Activated naive CD8-positive, alpha-beta T cell treated with anti-CD3 and anti-CD28 coated beads, Interleukin-2, amount 10 ng/mL, durations not matched to agents 7 days and 5 days (primary cell): ENCODE measurements around the gene SMC6. TPM values are rescaled to one million over a fixed set of nuclear protein-coding genes. Genes with fewer than 3 reads are reported as not detected.

Source experiments
- ATAC-seq: fragments of 150-1000 bp; cut with Tn5 transposase; one replicate; pipeline ENCODE4 v1.10.0; 2021; ENCODE audit warnings: low read depth, moderate library complexity
- POLR2A ChIA-PET: fragments of 350-600 bp; sonication (Branson Sonifier 250); formaldehyde crosslinking; loops from one replicate; lab custom pipeline; 2021; ENCODE audit warnings: antibody characterized with exemption; lab: Charles Lee
- DNase-seq: peaks from one replicate; pipeline ENCODE4 v3.0.0; 2021
- H3K27ac Mint-ChIP-seq: one replicate; pipeline ENCODE4 v1.8.0; 2022; ENCODE audit warnings: mild to moderate bottlenecking, mixed read lengths
- H3K27me3 Mint-ChIP-seq: one replicate; pipeline ENCODE4 v1.8.0; 2022; ENCODE audit warnings: mild to moderate bottlenecking, moderate library complexity, mixed read lengths
- H3K36me3 Mint-ChIP-seq: one replicate; pipeline ENCODE4 v1.8.0; 2021; ENCODE audit warnings: mild to moderate bottlenecking, mixed read lengths
- H3K4me1 Mint-ChIP-seq: one replicate; pipeline ENCODE4 v1.8.0; 2021; ENCODE audit warnings: mixed read lengths
- H3K4me3 Mint-ChIP-seq: one replicate; pipeline ENCODE4 v1.8.0; 2022; ENCODE audit warnings: mild to moderate bottlenecking, moderate library complexity, mixed read lengths
- H3K9me3 Mint-ChIP-seq: one replicate; pipeline ENCODE4 v1.8.0; 2021; ENCODE audit warnings: mixed read lengths
- total RNA-seq, 2 experiments: library from RNA; stranded (reverse); gene quantifications; one replicate each; pipeline ENCODE4 v1.2.3, GENCODE V29; 2021

SMC6 gene
- total RNA-seq, 2 experiments from 2014 or later, result 25.1 to 27.9 TPM

GRCh38 chr2:17648581-17648980 lies 105.0 kb downstream of the SMC6 start:
- DNase-seq (no peak), ATAC-seq (no peak)
- Mint-ChIP-seq H3K27ac (no peak overlapping the region), H3K27me3 (no peaks in the 10 kb centered on the region), H3K4me1 (peaks cover 2% of the 10 kb centered on the region), H3K9me3 (no peaks in the 10 kb centered on the region), H3K36me3 (no peaks in the 10 kb centered on the region), H3K4me3 (no peak overlapping the region)
- POLR2A ChIA-PET, result no interaction called here

DNA sequence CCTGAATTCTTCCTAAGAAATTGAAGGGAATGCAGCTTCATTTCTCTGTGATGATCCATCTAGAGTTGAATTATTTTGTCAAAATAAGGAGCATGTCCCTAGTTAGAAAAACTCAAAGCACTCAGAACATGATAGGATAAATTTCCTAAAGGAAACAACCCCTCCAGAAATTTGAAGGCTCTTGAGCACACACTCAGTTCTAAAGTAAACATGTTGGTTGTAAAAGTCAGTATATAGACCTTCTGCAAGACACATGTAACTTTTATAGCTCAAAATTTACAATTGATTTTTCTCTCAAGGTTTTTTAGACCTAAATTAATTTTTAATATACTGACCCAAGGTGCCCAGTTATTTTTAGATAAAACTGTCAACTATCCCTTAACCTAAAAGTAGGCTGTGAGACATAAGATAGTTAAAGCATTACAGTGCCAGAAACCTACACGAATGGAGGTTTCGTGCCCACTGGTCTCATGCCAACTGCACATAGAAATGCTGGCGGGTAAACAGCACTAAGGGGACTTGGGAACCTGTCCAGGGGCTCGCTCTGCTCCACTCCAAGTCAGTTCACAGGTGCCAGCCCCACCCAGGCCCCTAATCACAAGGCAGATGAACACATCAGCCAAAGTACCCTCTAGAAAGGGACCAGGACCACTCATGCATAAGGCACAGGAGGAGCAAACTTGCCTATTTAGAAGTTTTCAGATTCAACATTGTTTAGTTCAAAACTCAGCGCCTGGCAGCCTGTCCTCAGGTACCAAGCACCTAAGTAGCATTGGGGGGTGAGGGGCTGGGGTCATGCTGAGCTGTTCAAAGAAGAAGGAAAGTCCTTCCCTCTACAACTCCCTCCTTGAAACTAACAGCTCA lies 106.5 kb downstream of the SMC6 start:
- DNase-seq, result no peak

DNA sequence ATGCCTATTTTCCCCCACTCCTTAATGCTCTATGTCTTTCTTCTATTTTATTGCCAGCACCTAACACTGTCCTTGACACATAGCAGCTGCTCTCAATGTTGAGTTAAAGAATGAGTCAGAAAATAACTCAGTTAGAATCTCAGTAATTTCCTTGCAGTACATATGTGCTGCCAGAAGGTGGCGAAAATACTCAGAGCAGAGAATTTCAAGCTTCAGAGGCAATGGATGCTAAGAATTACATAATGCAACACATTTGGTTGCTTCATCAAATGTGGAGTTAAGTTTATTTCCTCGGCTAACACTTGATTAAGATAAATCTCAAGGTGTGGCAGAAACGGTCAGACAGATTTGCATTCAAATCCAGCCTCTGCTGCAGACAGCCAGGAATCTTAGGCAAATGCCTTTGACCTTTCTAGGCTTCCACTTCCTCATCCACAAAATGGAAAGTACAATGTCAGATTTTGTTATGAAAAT lies 107.5 kb downstream of the SMC6 start:
- no peak overlapping the region for H3K27ac Mint-ChIP-seq
- ATAC-seq (peak; percentile 65), DNase-seq (no peak)
- H3K36me3 Mint-ChIP-seq, result no peaks in the 10 kb centered on the region
- H3K27me3 Mint-ChIP-seq, result no peaks in the 10 kb centered on the region
- H3K4me1 Mint-ChIP-seq, result peaks cover 2% of the 10 kb centered on the region
- H3K9me3 Mint-ChIP-seq, result no peaks in the 10 kb centered on the region
- POLR2A ChIA-PET, result no interaction called here
- H3K4me3 Mint-ChIP-seq, result no peak overlapping the region

More for the DNA sequence above, 106.5 kb downstream of the SMC6 start:
- Mint-ChIP-seq H3K4me1 (peaks cover 2% of the 10 kb centered on the region), H3K27ac (no peak overlapping the region), H3K27me3 (no peaks in the 10 kb centered on the region), H3K36me3 (no peaks in the 10 kb centered on the region), H3K4me3 (no peak overlapping the region), H3K9me3 (no peaks in the 10 kb centered on the region)
- no peak for ATAC-seq
- POLR2A ChIA-PET, result no interaction called here

DNA sequence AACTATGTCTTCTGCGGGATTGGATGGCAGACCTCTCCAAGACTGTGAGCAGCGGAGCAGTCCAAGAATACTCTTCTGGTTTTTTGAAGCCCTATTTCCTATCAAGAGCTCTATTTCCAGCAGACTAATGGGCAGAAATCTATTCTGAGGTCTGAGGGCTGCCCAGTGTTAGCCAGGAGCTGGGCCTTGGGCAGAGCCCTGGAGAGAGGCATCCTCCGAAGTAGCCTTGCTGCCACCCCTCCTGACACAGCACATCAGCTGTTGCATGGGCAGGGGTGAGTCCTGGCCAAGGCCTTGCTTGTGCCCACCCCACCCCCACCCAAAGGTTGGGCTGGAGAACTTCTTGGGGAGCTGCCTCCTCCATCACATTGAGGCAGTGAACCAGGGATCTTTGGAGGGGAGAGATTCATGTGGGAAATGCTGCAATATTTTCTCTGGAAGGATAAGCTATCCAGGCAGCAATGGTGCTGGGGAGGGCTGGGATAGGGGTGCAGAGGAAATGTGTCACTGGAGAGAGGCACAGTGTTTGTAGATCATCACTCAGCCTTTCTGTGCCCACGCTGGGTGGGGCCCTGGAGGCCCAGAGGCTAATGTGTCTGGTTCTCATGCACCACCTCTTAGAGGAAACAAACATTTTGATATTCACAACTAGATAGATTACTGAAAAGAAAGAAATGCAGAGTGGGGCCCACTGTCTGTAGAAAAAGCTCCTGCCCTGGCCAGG lies 108.5 kb downstream of the SMC6 start:
- Mint-ChIP-seq H3K36me3 (no peaks in the 10 kb centered on the region), H3K4me3 (no peak overlapping the region), H3K9me3 (no peaks in the 10 kb centered on the region), H3K27ac (no peak overlapping the region), H3K4me1 (peaks cover 2% of the 10 kb centered on the region), H3K27me3 (no peaks in the 10 kb centered on the region)
- DNase-seq, result no peak
- POLR2A ChIA-PET, result no interaction called here
- no peak for ATAC-seq

DNA sequence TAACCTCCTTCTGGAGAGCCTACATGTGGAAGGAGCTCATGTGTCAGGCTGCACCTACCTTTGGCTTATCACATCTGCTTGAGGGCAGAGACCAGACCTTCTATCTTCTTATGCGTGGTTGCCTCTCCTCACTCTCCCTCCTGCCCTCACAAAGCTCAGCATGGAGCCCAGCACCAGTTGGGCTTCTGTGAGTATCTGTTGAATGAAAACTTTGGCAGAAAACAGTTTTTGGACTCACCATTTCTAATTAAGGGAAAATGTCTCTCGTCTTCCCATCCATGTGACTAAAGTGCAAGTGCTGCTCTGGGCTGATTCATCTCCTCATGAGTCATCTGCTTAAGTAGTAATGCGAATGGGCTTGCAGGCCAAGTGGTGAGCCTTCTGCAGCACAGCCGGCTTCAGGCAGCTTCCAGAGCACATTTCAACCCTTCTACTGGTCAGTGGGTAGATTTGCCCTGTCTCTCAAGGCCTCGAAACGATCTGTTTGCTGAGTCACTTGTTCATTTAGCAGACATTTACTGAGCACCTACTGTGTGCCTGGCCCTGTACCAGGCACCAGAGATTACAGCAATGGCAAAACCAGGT lies 110.5 kb downstream of the SMC6 start:
- ATAC-seq (no peak), DNase-seq (no peak)
- POLR2A ChIA-PET, result no interaction called here
- Mint-ChIP-seq H3K36me3 (no peaks in the 10 kb centered on the region), H3K4me3 (no peak overlapping the region), H3K9me3 (no peaks in the 10 kb centered on the region), H3K4me1 (peaks cover 2% of the 10 kb centered on the region), H3K27me3 (no peaks in the 10 kb centered on the region), H3K27ac (no peak overlapping the region)

- Mint-ChIP-seq H3K4me1 (no peaks in the 10 kb centered on the region), H3K27ac (no peak overlapping the region)
Measured at GRCh38 chr2:17640406-17640805, 113.2 kb downstream of the SMC6 start.

DNA sequence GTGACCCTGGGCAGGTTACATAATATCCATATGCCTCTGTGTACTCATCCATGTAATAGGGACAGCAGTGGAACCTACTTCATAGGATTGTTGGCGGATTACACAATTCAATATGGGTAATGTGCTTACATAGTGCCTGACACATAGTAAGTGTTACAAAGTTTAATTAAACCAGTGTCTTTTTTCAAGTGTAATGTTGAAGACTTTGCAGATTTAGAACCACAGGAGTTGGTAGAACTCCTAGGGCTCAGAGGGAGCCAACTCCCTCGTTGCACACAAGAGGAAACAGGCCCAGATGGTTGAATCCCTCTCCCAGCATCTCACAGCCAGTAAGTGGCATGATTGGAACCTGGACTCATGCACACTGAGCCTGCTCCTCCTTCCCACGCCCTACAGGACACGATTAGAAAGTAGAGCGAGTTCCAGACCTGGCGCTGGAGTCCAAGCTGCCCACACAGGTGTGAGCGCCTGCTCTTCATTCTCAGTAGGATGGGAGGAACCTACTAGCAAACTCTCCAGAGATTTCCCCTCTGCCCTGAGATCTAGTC lies 115.3 kb downstream of the SMC6 start:
- no peaks in the 10 kb centered on the region for H3K36me3 Mint-ChIP-seq
- no peaks in the 10 kb centered on the region for H3K9me3 Mint-ChIP-seq
- DNase-seq, result no peak
- H3K27me3 Mint-ChIP-seq, result no peaks in the 10 kb centered on the region
- no peak overlapping the region for H3K4me3 Mint-ChIP-seq
- POLR2A ChIA-PET, result no interaction called here
- H3K27ac Mint-ChIP-seq, result no peak overlapping the region
- no peaks in the 10 kb centered on the region for H3K4me1 Mint-ChIP-seq
- ATAC-seq, result no peak

More at GRCh38 chr2:17640406-17640805, 113.2 kb downstream of the SMC6 start:
- no peaks in the 10 kb centered on the region for H3K9me3 Mint-ChIP-seq
- H3K36me3 Mint-ChIP-seq, result no peaks in the 10 kb centered on the region
- H3K4me3 Mint-ChIP-seq, result no peak overlapping the region
- ATAC-seq (no peak), DNase-seq (no peak)
- POLR2A ChIA-PET, result no interaction called here
- no peaks in the 10 kb centered on the region for H3K27me3 Mint-ChIP-seq

GRCh38 chr2:17637131-17637906 lies 116.3 kb downstream of the SMC6 start:
- H3K27ac Mint-ChIP-seq, result no peak overlapping the region
- no peaks in the 10 kb centered on the region for H3K36me3 Mint-ChIP-seq
- no peaks in the 10 kb centered on the region for H3K4me1 Mint-ChIP-seq
- H3K9me3 Mint-ChIP-seq, result no peaks in the 10 kb centered on the region
- DNase-seq (no peak), ATAC-seq (no peak)
- H3K4me3 Mint-ChIP-seq, result no peak overlapping the region
- no peaks in the 10 kb centered on the region for H3K27me3 Mint-ChIP-seq
- POLR2A ChIA-PET, result no interaction called here

DNA sequence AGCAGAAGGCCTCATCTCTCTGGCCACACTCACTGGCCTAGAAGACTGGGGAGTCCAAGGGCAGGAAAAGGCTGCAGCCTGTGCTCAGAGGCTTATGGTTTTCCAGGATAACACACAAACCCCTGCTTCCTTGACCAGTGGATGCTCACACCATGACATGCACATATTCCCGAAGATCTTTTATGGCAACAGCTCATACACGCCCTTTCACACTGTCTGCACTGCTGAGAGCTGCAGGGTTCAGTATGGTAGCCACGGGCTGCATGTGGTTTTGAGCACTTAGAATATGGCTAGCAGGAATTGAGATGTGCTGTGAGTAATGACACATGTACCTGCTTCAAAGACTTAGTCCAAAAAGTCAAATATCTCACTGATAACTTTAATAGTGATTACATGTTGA lies 117.4 kb downstream of the SMC6 start:
- H3K4me3 Mint-ChIP-seq, result no peak overlapping the region
- no peaks in the 10 kb centered on the region for H3K27me3 Mint-ChIP-seq
- POLR2A ChIA-PET, result no interaction called here
- DNase-seq, result no peak
- H3K4me1 Mint-ChIP-seq, result no peaks in the 10 kb centered on the region
- H3K36me3 Mint-ChIP-seq, result no peaks in the 10 kb centered on the region
- H3K9me3 Mint-ChIP-seq, result no peaks in the 10 kb centered on the region
- no peak overlapping the region for H3K27ac Mint-ChIP-seq
- ATAC-seq, result no peak

DNA sequence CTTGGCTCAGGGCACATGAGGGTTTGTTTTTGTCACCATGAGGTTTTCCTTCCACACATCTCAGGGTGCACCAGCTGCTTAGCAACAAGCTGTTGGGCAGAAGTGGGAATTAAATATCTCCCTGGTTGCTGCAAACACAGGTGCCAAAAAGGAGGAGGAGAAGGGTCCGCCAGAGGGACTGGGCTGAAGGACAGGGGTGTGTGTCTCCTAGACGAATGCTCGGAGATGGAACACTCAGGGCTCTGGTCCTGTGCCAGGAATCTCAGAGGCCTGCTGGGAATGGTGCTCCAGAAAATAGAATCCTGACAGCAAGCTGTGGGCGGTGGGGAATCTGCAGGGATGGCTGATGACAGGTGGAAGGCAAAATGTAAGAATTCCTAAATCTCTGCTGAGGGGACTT lies 118.6 kb downstream of the SMC6 start:
- Mint-ChIP-seq H3K4me3 (no peak overlapping the region), H3K4me1 (no peaks in the 10 kb centered on the region), H3K36me3 (no peaks in the 10 kb centered on the region), H3K27ac (no peak overlapping the region), H3K27me3 (no peaks in the 10 kb centered on the region), H3K9me3 (no peaks in the 10 kb centered on the region)
- POLR2A ChIA-PET, result no interaction called here
- ATAC-seq (no peak), DNase-seq (no peak)

DNA sequence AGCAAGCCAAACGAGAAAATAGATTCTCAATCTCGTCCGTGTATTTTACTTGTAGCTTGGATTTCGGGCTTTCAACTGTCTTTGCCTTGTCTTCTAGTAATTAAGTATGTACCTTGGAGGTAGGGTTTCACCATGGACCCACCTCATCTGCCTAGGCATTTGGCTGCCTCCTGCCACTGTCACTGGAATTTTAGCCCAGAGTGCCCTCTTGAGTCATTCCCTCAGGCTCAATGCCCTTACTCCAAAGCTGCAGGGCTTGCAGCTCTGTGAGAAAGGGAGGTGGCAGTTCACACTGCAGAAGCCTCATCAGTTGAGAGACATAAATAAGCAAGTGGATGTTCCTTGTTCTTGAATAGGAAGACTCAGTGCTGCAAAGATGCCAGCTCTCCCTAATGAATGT lies 123.5 kb downstream of the SMC6 start:
- H3K4me3 Mint-ChIP-seq, result no peak overlapping the region
- H3K27ac Mint-ChIP-seq, result no peak overlapping the region
- ATAC-seq (no peak), DNase-seq (no peak)
- peaks cover 7% of the 10 kb centered on the region for H3K27me3 Mint-ChIP-seq
- POLR2A ChIA-PET, result no interaction called here
- peaks cover 5% of the 10 kb centered on the region for H3K4me1 Mint-ChIP-seq
- H3K9me3 Mint-ChIP-seq, result no peaks in the 10 kb centered on the region
- no peaks in the 10 kb centered on the region for H3K36me3 Mint-ChIP-seq

DNA sequence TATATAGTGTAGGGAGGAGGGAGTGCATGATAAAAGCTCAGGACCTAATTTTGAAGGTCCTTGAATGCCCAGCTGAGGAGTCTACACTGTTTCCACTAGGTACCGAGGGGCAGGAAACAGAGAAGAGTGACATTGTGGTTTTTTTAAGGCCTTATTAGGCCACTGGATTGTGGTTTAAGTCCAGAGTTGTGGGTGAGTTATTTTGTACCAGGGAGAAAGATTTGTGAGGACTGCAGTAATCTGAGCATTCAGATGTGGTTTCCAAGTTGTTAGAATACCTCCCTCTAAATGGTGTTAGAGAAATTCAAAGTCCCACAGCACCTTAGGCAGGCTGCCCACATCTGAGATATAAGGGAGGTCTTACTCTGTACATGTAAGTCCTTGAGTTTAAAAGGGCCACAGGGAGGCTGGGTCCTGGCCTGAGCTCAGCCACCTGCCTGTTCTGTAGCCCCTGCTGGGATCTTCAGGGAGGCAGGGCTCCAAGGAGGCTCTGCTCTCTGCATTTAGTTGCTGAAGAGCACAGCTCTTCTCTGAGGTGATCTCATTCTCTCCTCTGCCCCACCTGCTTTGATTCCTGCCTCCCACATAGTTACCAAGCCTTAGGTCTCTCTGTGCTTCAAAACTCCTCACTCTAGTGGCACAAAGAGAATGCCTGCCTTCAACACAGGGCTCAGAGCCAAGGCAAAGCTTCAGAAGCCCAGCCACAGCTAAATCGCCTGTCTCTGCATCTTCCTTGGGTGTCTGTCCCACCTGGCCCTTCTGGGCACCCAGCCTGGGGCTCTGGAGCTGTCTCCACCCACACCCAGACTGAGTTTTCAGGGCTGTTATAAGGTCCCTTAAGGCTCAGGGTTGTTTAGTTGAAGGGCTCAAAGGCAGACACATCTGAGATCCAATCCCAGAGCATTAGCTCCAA lies 125.0 kb downstream of the SMC6 start:
- Mint-ChIP-seq H3K4me3 (no peak overlapping the region), H3K27ac (no peak overlapping the region)
- no peak for ATAC-seq

More for the DNA sequence above, 125.0 kb downstream of the SMC6 start:
- POLR2A ChIA-PET, result no interaction called here
- Mint-ChIP-seq H3K4me1 (peaks cover 5% of the 10 kb centered on the region), H3K36me3 (no peaks in the 10 kb centered on the region), H3K27me3 (peaks cover 7% of the 10 kb centered on the region), H3K9me3 (no peaks in the 10 kb centered on the region)
- no peak for DNase-seq
